Esophagus muscularis mucosa (tissue), 4 donors: Measurements from ENCODE around the gene RXFP2. TPM values are rescaled to one million over a fixed set of nuclear protein-coding genes. Genes with fewer than 3 reads are reported as not detected.

Experiments used
- DNase-seq: peaks from one replicate; pipeline ENCODE4 v3.0.0-alpha.2; 2017; ENCODE audit errors: extremely low spot score
- H3K27ac ChIP-seq, 4 donors: fragments of 200-600 bp; sonication (generic); replicated peaks in 1 of 4; 1 replicate in 3 of 4; 2 replicates in 1 of 4; pipeline ENCODE4 v1.5.1; 2016 to 2019; ENCODE audit warnings: mild to moderate bottlenecking in 1 of 4
- H3K27me3 ChIP-seq, 4 donors: fragments of 200-600 bp; sonication (generic); one replicate each; pipeline versions ENCODE4 v1.5.1 to v1.6.0; 2016 to 2019
- H3K36me3 ChIP-seq, 4 donors: fragments of 200-600 bp; sonication (generic); one replicate each; pipeline ENCODE4 v1.5.1; 2016 to 2019
- H3K4me1 ChIP-seq, 4 donors: fragments of 200-600 bp; sonication (generic); one replicate each; pipeline ENCODE4 v1.5.1; 2016 to 2019
- H3K4me3 ChIP-seq, 4 donors: fragments of 200-600 bp; sonication (generic); 1 replicate in 2 of 4; 2 replicates in 2 of 4; pipeline ENCODE4 v1.5.1; 2016 to 2019; ENCODE audit warnings: mild to moderate bottlenecking in 4 of 4, moderate library complexity in 1 of 4
- H3K9me3 ChIP-seq, 4 donors: fragments of 200-600 bp; sonication (generic); 1 replicate in 3 of 4; 2 replicates in 1 of 4; pipeline ENCODE4 v1.5.1; 2016 to 2019
- EP300 ChIP-seq: sonication (generic); formaldehyde crosslinking; IDR thresholded peaks from one replicate; pipeline ENCODE4 v1.6.1; 2017; ENCODE audit warnings: antibody characterized with exemption
- POLR2A ChIP-seq: fragments of 450-650 bp; IDR thresholded peaks from one replicate; pipeline ENCODE4 v1.6.1; 2017; ENCODE audit warnings: antibody characterized with exemption, moderate library complexity, mild to moderate bottlenecking, low read depth
- POLR2AphosphoS5 ChIP-seq, 2 donors: sonication (generic); formaldehyde crosslinking; IDR thresholded peaks; one replicate each; pipeline ENCODE4 v1.6.1; 2017; ENCODE audit warnings: antibody characterized with exemption in 2 of 2
- WGBS: methylation state at CpG from one replicate; pipeline ENCODE4 v1.1.5; 2018; 5-methylcytosine and 5-hydroxymethylcytosine counted together
- intact Hi-C: fragments of 100-400 bp; cut with DNase I; formaldehyde crosslinking; loops from one replicate; pipeline ENCODE4 v1.15.1; 2023
- total RNA-seq, 4 donors: library from RNA; depleted of rRNA; stranded (reverse); fragments of >200 nt; gene quantifications; one replicate each; pipeline versions ENCODE4 v1.1.0 to v1.2.1, GENCODE V29; 2016
- TF ChIP-seq, protein P1 (sequence below), 3 experiments: fragments of 200-600 bp in 2 of 3; fragments of 450-650 bp in 1 of 3; sonication (generic) in 2 of 3; IDR thresholded peaks; one replicate each; pipeline ENCODE4 v1.5.1; 2017 to 2019; ENCODE audit warnings: antibody characterized with exemption in 3 of 3, mild to moderate bottlenecking in 2 of 3, moderate library complexity in 1 of 3

Gene RXFP2
- total RNA-seq, 4 donors from 2014 or later = 0.17 to 0.42 TPM; not detected in 2

DNA sequence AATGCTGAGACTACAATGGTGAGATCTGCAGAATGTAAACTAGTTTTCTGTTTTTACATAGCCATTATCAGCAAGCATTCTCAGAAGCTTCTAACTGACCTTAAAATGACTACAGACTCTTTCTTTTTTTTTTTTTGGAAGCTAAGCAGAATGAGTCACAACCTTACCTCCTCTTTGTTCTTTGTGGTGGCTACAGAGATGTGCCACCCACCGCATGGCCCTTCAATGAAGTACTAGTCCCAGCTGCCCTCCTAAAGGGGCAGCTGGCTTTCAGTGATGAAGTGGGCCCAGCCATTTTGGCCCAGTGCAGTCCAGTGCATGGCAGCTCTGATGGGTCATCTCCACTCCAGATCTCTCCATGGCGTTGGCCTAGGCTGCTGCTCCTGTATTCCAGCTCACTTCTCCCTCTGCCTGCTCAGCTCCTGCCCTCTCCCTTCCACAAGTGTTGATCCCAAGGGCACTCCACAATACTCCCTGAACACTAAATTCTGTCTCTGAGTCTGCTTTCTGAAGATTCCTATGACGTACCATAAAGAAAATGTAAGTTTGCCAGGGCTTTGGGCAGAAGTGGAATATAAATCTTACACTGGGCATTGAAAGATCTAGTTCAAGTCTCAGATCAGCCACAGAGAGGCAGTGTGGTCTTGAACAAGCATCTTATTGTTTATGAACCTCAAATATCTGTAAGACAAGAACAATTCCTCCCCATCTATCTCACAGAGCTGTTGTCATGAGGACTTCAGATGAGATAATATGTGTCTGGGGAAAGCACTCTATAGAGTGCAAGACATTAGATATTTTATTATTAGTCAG is 85.6 kb downstream of the RXFP2 start:
- Histone ChIP-seq H3K27ac (no peak overlapping the region), H3K4me1 (no peaks in the 10 kb centered on the region), H3K27me3 (no peaks in the 10 kb centered on the region), H3K4me3 (no peak overlapping the region), H3K36me3 (no peaks in the 10 kb centered on the region), H3K9me3 (no peaks in the 10 kb centered on the region)
- DNase-seq = no peak
- intact Hi-C loops = no loop called here
- 89% methylated on average over 2 of the region's 3 CpGs for WGBS
- no peak for TF ChIP-seq EP300
- TF ChIP-seq, protein P1, sequence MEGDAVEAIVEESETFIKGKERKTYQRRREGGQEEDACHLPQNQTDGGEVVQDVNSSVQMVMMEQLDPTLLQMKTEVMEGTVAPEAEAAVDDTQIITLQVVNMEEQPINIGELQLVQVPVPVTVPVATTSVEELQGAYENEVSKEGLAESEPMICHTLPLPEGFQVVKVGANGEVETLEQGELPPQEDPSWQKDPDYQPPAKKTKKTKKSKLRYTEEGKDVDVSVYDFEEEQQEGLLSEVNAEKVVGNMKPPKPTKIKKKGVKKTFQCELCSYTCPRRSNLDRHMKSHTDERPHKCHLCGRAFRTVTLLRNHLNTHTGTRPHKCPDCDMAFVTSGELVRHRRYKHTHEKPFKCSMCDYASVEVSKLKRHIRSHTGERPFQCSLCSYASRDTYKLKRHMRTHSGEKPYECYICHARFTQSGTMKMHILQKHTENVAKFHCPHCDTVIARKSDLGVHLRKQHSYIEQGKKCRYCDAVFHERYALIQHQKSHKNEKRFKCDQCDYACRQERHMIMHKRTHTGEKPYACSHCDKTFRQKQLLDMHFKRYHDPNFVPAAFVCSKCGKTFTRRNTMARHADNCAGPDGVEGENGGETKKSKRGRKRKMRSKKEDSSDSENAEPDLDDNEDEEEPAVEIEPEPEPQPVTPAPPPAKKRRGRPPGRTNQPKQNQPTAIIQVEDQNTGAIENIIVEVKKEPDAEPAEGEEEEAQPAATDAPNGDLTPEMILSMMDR (IDR thresholded peaks at IDR 0.05) = peak in 2 of 3 experiments; percentile 9 to 19

DNA sequence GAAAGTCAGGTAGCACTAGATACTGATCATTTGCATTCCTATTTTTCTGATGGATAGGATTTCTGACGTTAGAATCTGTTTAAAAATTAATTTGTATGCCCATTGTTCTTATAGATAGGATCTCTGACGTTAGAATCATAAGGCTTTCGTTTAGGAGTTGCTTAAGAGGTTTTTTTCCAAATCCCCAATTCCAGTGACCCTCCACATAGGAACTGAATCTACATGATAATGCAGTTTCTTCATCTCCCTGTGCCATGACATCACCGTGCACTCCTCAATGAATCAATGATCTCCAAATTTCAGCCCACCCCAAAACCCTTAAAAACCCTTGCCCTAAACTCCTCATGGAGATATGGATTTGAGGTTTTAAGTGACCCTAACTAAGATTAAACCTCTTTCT is 87.2 kb downstream of the RXFP2 start:
- DNase-seq = no peak
- Histone ChIP-seq H3K36me3 (no peaks in the 10 kb centered on the region), H3K9me3 (no peaks in the 10 kb centered on the region), H3K27me3 (no peaks in the 10 kb centered on the region), H3K4me1 (no peaks in the 10 kb centered on the region), H3K27ac (no peak overlapping the region), H3K4me3 (no peak overlapping the region)
- TF ChIP-seq POLR2AphosphoS5 (IDR thresholded peaks at IDR 0.05) (no peak), POLR2A (no peak), EP300 (no peak)
- TF ChIP-seq, protein P1 (IDR thresholded peaks at IDR 0.05) = no peak
- 93% methylated on average over 4 of the region's 4 CpGs for WGBS
- intact Hi-C loops = no loop called here

DNA sequence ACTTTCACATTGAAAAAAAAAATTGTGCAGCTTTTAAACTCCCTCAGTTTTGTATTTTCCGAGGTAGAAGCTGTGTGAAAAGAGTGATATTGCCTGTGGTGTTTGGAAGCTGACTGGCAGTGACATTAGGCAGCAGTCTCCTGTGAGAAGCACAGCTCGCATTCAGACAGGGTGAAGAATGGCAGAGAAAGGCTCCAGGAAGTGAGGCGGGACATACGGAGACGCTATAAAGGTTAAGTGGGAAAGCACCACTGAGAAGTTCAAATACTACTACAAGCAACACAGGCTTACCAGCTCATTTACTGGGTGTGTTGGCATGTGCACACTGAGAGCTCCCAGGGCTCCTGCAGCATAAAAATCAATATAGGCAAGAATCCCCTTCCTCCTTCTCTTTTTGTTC is 88.4 kb downstream of the RXFP2 start:
- TF ChIP-seq POLR2AphosphoS5 (IDR thresholded peaks at IDR 0.05) (no peak), POLR2A (no peak), EP300 (no peak)
- TF ChIP-seq, protein P1 (IDR thresholded peaks at IDR 0.05) = no peak

DNA sequence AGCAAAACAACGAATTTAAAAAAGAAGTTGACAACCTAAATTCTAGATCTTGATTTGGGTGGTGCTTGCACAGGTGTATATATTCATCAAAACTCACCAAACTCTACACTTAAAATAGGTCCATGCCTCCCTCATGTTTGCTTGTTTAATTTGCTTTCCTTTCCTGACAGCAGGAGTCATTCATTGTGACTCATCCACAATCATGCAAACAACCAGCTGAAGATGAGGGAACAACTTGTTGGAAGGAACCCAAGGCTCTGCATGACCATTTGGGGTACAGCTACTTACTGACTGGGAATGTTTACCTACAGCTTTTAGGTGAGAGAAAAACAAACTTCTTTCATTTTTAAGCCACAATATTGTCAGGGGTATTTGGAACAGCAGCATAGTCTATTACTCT is 96.6 kb downstream of the RXFP2 start:
- Histone ChIP-seq H3K4me1 (no peaks in the 10 kb centered on the region), H3K27ac (no peak overlapping the region), H3K9me3 (no peaks in the 10 kb centered on the region), H3K36me3 (no peaks in the 10 kb centered on the region), H3K4me3 (no peak overlapping the region), H3K27me3 (no peaks in the 10 kb centered on the region)
- 85% methylated on average over 1 of the region's 1 CpG for WGBS
- no peak for DNase-seq
- TF ChIP-seq POLR2AphosphoS5 (IDR thresholded peaks at IDR 0.05) (no peak), POLR2A (no peak), EP300 (no peak)
- TF ChIP-seq, protein P1 (IDR thresholded peaks at IDR 0.05) = no peak
- intact Hi-C loops = no loop called here

More for the DNA sequence above, 88.4 kb downstream of the RXFP2 start:
- intact Hi-C loops = no loop called here
- no peak for DNase-seq
- no peaks in the 10 kb centered on the region for H3K4me1 ChIP-seq
- no peaks in the 10 kb centered on the region for H3K27me3 ChIP-seq
- H3K36me3 ChIP-seq = no peaks in the 10 kb centered on the region
- no peak overlapping the region for H3K4me3 ChIP-seq
- no peaks in the 10 kb centered on the region for H3K9me3 ChIP-seq
- 34% methylated on average over 5 of the region's 5 CpGs for WGBS
- no peak overlapping the region for H3K27ac ChIP-seq
